Subcutaneous abdominal adipose tissue (tissue), 5 donors: ENCODE measurements around the gene LENEP.
"Not testable (repeated sequence)": the region's sequence is repeated elsewhere in the genome, so short reads cannot be mapped to it uniquely, and the experiment has no call there.

Source experiments
- H3K27ac ChIP-seq: one replicate; pipeline ENCODE4 v1.7.0; 2013; ENCODE audit warnings: low read depth, mild to moderate bottlenecking, inconsistent platforms, low read length, moderate library complexity
- H3K27me3 ChIP-seq, 5 donors: one replicate each; pipeline ENCODE4 v1.7.0; 2013; ENCODE audit warnings: low read length in 5 of 5, inconsistent platforms in 1 of 5; ENCODE audit not compliant: control insufficient read depth in 5 of 5, insufficient read depth in 4 of 5
- H3K36me3 ChIP-seq, 5 donors: one replicate each; pipeline ENCODE4 v1.7.0; 2013; ENCODE audit warnings: low read length in 5 of 5; ENCODE audit not compliant: control insufficient read depth in 5 of 5, insufficient read depth in 5 of 5
- H3K4me1 ChIP-seq, 5 donors: one replicate each; pipeline ENCODE4 v1.7.0; 2013; ENCODE audit warnings: low read length in 5 of 5, mild to moderate bottlenecking in 3 of 5, moderate library complexity in 1 of 5; ENCODE audit not compliant: control insufficient read depth in 5 of 5, insufficient read depth in 5 of 5
- H3K4me3 ChIP-seq, 5 donors: one replicate each; pipeline ENCODE4 v1.7.0; 2013; ENCODE audit warnings: low read length in 5 of 5, low read depth in 1 of 5
- H3K9ac ChIP-seq, 5 donors: one replicate each; pipeline ENCODE4 v1.7.0; 2013; ENCODE audit warnings: low read length in 5 of 5, mild to moderate bottlenecking in 4 of 5, moderate library complexity in 3 of 5
- H3K9me3 ChIP-seq, 5 donors: one replicate each; pipeline ENCODE4 v1.7.0; 2013; ENCODE audit warnings: low read length in 5 of 5; ENCODE audit not compliant: control insufficient read depth in 5 of 5
- donor health status: healthy.
- donor health status: healthy.
- donor health status: healthy.
- donor health status: healthy.
- donor health status: healthy.

LENEP gene

GRCh38 chr1:154974808-154975408 is 18.5 kb upstream of the LENEP start:
- Histone ChIP-seq H3K4me1 (peaks cover 29 to 56% (median 52%) of the 10 kb centered on the region in 5 donors), H3K9me3 (peaks cover 0 to 2% (median 0%) of the 10 kb centered on the region in 5 donors), H3K27ac (peak overlapping the region; percentile 97), H3K27me3 (peaks cover 0 to 11% (median 0%) of the 10 kb centered on the region in 5 donors), H3K9ac (peak overlapping the region; percentile 74 to 100 (median 86)), H3K4me3 (peak overlapping the region; percentile 75 to 92 (median 84)), H3K36me3 (peaks cover 5 to 16% (median 12%) of the 10 kb centered on the region in 5 donors)

- Histone ChIP-seq H3K36me3 (peaks cover 5 to 16% (median 12%) of the 10 kb centered on the region in 5 donors), H3K9ac (peak overlapping the region; percentile 74 to 100 (median 86))
These were observed 17.9 kb upstream of the LENEP start for GRCh38 chr1:154975409-154976059.

GRCh38 chr1:154977762-154978161 is 15.6 kb upstream of the LENEP start:
- not testable (repeated sequence) for H3K27ac ChIP-seq, H3K9me3 ChIP-seq, H3K9ac ChIP-seq, H3K4me3 ChIP-seq
- Histone ChIP-seq H3K36me3 (peaks cover 5 to 16% (median 12%) of the 10 kb centered on the region in 5 donors), H3K4me1 (peaks cover 16 to 34% (median 29%) of the 10 kb centered on the region in 5 donors), H3K27me3 (peaks cover 0 to 11% (median 0%) of the 10 kb centered on the region in 5 donors)

More at GRCh38 chr1:154975409-154976059, 17.9 kb upstream of the LENEP start:
- peaks cover 29 to 50% (median 46%) of the 10 kb centered on the region in 5 donors for H3K4me1 ChIP-seq
- H3K27me3 ChIP-seq, result peaks cover 0 to 11% (median 0%) of the 10 kb centered on the region in 5 donors
- peak overlapping the region; percentile 75 to 92 (median 84) for H3K4me3 ChIP-seq
- H3K9me3 ChIP-seq, result peaks cover 0 to 2% (median 0%) of the 10 kb centered on the region in 5 donors
- H3K27ac ChIP-seq, result peak overlapping the region; percentile 97

GRCh38 chr1:154978360-154978759 is 15.0 kb upstream of the LENEP start:
- peaks cover 0 to 2% (median 0%) of the 10 kb centered on the region in 5 donors for H3K9me3 ChIP-seq
- H3K9ac ChIP-seq, result no peak overlapping the region
- H3K4me3 ChIP-seq, result no peak overlapping the region
- H3K4me1 ChIP-seq, result peaks cover 13 to 31% (median 26%) of the 10 kb centered on the region in 5 donors
- no peak overlapping the region for H3K27ac ChIP-seq
- peaks cover 0 to 11% (median 0%) of the 10 kb centered on the region in 5 donors for H3K27me3 ChIP-seq
- peaks cover 5 to 16% (median 12%) of the 10 kb centered on the region in 5 donors for H3K36me3 ChIP-seq

GRCh38 chr1:154982341-154982740 is 11.0 kb upstream of the LENEP start:
- Histone ChIP-seq H3K9ac (peak overlapping the region in 3 of 5 donors; percentile 27 to 69 (median 64)), H3K36me3 (peaks cover 6 to 18% (median 11%) of the 10 kb centered on the region in 5 donors), H3K4me3 (peak overlapping the region; percentile 68 to 96 (median 82)), H3K4me1 (peaks cover 2 to 37% (median 30%) of the 10 kb centered on the region in 5 donors), H3K27me3 (no peaks in the 10 kb centered on the region), H3K27ac (no peak overlapping the region), H3K9me3 (no peaks in the 10 kb centered on the region)

- Histone ChIP-seq H3K4me1 (peaks cover 2 to 45% (median 37%) of the 10 kb centered on the region in 5 donors), H3K4me3 (peak within 1 kb of the TSS; percentile 82 to 96 (median 89)), H3K9ac (peak within 1 kb of the TSS; percentile 87 to 96 (median 93)), H3K27ac (peak within 1 kb of the TSS; percentile 91), H3K9me3 (no peaks in the 10 kb centered on the region), H3K27me3 (no peaks in the 10 kb centered on the region), H3K36me3 (peaks cover 9 to 24% (median 14%) of the 10 kb centered on the region in 5 donors)
These were observed 10.3 kb upstream of the LENEP start, which contains the start of gene FLAD1 for GRCh38 chr1:154982897-154983648. TSS of gene FLAD1 (plus strand) at chr1:154983344. CDS start at chr1:154983695, 351 bp downstream.

GRCh38 chr1:154983776-154984466 is 9.5 kb upstream of the LENEP start:
- H3K36me3 ChIP-seq, result peaks cover 4 to 26% (median 21%) of the 10 kb centered on the region in 5 donors
- H3K4me1 ChIP-seq, result peaks cover 2 to 53% (median 43%) of the 10 kb centered on the region in 5 donors
- H3K27me3 ChIP-seq, result no peaks in the 10 kb centered on the region
- H3K9me3 ChIP-seq, result no peaks in the 10 kb centered on the region
- H3K4me3 ChIP-seq, result peak overlapping the region; percentile 82 to 96 (median 89)
- H3K27ac ChIP-seq, result peak overlapping the region; percentile 91
- peak overlapping the region; percentile 87 to 96 (median 93) for H3K9ac ChIP-seq

- Histone ChIP-seq H3K4me1 (peaks cover 2 to 59% (median 43%) of the 10 kb centered on the region in 5 donors), H3K27ac (peak overlapping the region; percentile 80), H3K36me3 (peaks cover 0 to 37% (median 33%) of the 10 kb centered on the region in 5 donors), H3K9ac (peak overlapping the region in 2 of 5 donors; percentile 30 to 35)
- H3K4me3 ChIP-seq, H3K9me3 ChIP-seq, H3K27me3 ChIP-seq: not testable (repeated sequence)
These were observed 6.7 kb upstream of the LENEP start for GRCh38 chr1:154986736-154987135.

- no peaks in the 10 kb centered on the region for H3K27me3 ChIP-seq
- H3K4me3 ChIP-seq, result no peak overlapping the region
- H3K27ac ChIP-seq, result peak overlapping the region; percentile 80
- peaks cover 0 to 38% (median 33%) of the 10 kb centered on the region in 5 donors for H3K36me3 ChIP-seq
- H3K4me1 ChIP-seq, result peaks cover 2 to 58% (median 42%) of the 10 kb centered on the region in 5 donors
- no peaks in the 10 kb centered on the region for H3K9me3 ChIP-seq
- peak overlapping the region in 3 of 5 donors; percentile 11 to 35 (median 30) for H3K9ac ChIP-seq
These were observed 6.1 kb upstream of the LENEP start for GRCh38 chr1:154987326-154987725.
